AG09309 (cell line): Measurements from ENCODE around the gene SLC24A3.

Source experiments
- DNase-seq: peaks from one replicate; pipeline ENCODE4 v3.0.0-alpha.2; 2010; ENCODE audit warnings: low read depth
- H3K4me3 ChIP-seq: 2 replicates; pipeline ENCODE4 v1.5.1; 2011; ENCODE audit warnings: mild to moderate bottlenecking, low read depth, low read length, moderate library complexity; ENCODE audit not compliant: control insufficient read depth
- TF ChIP-seq, protein P1 (sequence below): IDR thresholded peaks from 2 replicates; pipeline ENCODE4 v1.5.1; 2011; ENCODE audit warnings: mild to moderate bottlenecking, low read depth, low read length, inconsistent platforms; ENCODE audit not compliant: insufficient read depth, control insufficient read depth; ENCODE audit errors: missing control alignments

The SLC24A3 gene

DNA sequence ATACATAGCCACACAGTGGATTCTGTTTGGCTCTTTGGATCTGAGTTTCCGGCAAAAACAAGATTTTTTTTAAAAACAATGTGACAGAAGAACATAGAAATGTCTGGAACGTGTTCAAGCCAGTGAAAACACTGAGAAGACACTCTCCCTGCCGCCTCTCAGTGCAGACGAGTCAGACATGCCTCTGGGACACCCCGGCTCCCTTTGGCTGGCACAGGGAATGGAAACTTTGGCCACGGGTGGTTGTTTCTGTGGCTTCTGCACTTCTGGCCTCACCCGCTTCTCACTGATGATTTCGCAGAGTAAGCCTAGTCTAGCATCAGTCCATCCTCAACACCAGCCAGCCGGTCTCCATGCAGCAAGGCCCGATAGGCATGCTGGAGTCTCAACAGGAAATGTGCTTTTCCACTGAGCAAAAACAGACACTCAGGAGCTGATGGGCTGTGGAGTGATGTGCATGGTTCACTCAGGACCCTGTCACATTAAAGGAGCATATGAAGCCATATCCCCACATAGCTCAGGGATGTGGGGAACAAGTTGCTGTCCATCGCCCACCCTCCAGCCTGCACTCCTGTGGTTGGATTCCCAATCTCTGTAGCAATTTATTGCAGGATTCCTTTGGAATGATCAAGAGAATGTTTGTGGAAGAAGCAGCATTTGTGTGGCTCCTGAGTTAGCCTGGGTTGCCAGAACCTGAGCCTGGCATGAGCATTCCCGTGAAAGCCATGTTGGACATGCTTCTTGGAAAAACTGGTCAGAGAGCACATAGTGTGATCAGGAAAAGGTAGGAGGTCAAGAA, 283.7 kb downstream of the SLC24A3 start:
- no peak overlapping the region for H3K4me3 ChIP-seq
- TF ChIP-seq, protein P1, sequence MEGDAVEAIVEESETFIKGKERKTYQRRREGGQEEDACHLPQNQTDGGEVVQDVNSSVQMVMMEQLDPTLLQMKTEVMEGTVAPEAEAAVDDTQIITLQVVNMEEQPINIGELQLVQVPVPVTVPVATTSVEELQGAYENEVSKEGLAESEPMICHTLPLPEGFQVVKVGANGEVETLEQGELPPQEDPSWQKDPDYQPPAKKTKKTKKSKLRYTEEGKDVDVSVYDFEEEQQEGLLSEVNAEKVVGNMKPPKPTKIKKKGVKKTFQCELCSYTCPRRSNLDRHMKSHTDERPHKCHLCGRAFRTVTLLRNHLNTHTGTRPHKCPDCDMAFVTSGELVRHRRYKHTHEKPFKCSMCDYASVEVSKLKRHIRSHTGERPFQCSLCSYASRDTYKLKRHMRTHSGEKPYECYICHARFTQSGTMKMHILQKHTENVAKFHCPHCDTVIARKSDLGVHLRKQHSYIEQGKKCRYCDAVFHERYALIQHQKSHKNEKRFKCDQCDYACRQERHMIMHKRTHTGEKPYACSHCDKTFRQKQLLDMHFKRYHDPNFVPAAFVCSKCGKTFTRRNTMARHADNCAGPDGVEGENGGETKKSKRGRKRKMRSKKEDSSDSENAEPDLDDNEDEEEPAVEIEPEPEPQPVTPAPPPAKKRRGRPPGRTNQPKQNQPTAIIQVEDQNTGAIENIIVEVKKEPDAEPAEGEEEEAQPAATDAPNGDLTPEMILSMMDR, result no peak
- DNase-seq, result peak; percentile 44

DNA sequence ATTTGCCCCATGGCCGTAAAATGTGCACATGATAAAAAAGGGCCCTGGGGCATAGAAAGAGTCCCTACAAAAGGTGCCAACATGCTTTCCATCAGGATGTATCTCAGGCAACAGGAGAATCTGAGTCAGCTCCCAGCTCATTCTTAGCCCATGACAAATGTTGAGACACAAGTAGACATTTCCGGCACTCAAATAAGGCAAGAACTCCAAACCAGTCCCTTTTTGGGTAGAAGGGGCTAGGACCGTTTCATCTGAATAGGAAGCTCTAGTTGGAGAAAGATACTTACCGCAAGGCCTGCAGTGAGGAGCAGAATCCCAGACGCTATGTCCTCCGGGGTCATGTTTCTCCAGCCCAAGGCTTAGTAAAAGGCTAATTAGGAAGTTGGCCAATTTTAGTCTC, 284.6 kb downstream of the SLC24A3 start:
- H3K4me3 ChIP-seq, result no peak overlapping the region
- DNase-seq, result peak; percentile 56
- TF ChIP-seq, protein P1, result no peak

DNA sequence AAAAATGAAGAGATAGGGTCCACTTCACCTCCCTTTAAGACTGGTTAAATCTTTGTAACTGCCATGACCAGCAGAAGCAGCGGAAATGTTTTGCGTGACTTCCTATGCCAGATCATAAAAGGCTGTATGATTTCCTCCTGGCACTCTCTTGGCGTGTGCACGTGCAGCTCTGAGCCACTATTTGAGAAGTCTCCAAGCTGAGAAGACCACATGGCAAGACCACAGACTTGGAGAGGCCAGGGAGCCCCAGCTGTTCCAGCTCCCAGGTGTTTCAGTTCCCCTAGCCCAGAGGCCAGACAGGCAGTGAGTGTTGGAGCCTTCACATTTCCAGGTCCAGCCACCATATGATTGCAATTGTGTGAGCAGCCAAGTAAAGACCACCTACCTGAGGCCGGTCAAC, 286.3 kb downstream of the SLC24A3 start:
- H3K4me3 ChIP-seq, result no peak overlapping the region
- no peak for DNase-seq
- TF ChIP-seq, protein P1, result no peak

DNA sequence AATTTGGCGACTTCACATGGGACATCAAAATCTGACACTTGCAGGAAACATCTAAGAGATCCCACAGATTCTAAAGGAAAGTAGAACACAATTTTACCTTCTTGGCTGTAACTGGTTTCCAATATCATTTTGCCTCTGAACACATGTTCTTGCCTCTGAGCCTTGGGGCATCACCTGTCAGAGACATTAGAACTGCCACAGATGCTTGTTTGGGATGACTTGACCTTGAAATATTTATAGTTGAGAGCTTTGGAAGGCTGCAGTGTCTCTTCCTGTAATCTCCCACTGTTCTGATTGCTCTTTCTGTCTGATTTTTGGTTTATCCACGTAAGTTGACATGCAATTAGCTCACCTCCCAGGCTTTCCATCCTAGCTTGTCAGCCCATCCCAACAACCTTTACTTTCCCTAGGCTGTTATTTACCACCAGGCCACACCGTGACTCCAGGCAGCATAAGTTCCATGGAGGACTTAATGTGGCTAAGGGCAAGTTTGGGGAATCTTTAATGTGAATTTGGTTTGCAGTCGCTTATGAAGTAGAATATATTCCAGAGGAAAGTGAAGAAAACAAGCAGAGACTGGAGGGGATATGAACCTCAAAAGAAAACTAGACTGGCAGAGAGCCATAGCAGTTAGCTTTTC, 289.2 kb downstream of the SLC24A3 start:
- no peak for DNase-seq
- no peak overlapping the region for H3K4me3 ChIP-seq
- TF ChIP-seq, protein P1, result no peak

DNA sequence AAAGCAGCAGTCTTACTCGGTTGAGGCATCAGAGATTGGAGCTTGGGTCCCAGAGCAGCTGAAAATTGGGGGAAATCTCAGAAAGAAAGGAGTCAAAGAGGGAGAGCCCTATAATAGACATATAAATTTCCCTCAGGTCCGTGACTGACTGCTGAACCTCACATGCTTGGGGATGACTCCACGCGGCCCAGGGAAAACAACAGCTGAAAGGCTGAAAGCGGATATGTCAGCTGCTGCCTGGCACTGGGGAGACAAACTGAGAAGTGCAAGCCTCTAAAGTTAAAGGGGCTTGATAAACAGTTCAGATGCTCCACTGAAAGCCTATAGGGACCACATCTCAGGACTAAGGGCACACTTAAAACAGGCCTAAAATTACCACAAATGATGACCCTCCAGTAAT, 289.7 kb downstream of the SLC24A3 start:
- DNase-seq, result no peak
- TF ChIP-seq, protein P1, result no peak
- H3K4me3 ChIP-seq, result no peak overlapping the region

DNA sequence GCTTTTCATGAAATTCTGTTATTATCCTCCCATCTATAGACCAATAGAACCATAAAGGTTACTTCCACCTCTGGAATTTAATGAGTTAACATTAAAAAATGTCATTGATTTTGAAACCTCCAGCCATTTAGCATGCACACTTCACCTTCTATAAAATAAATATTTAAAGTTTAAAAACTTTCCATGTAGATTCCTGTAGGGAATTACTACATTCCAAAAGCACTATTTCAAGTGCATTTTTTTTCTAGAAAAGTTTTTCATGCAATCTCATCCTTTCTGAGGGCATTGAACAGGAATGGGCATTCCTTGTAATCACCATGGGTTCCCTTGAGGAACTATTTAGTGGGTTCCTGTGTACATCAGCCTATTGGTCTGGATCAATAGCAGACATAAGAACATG, 291.8 kb downstream of the SLC24A3 start:
- TF ChIP-seq, protein P1, result no peak
- DNase-seq, result no peak
- no peak overlapping the region for H3K4me3 ChIP-seq
